Measurements from ENCODE around the gene ANKRD61. TPM values are rescaled to one million over a fixed set of nuclear protein-coding genes. Genes with fewer than 3 reads are reported as not detected.
"Not testable (repeated sequence)": the region's sequence is repeated elsewhere in the genome, so short reads cannot be mapped to it uniquely, and the experiment has no call there.

ANKRD61 gene
- polyA plus RNA-seq, 1 of the 3 experiments (the other 2 are of a cell fraction) = 0.53 TPM

GRCh38 chr7:6007386-6007785 lies 23.8 kb upstream of the ANKRD61 start:
- CTCF ChIA-PET = interaction anchor here (2.4 to 4.3 kb wide), 2 partner anchors 10 to 11 kb away, joined by 5 to 33 read pairs; no protein-coding TSS in a partner anchor
- Histone ChIP-seq H3F3A (replicated peaks; ENCODE audit: insufficient read depth) (no peaks in the 10 kb centered on the region), H4K20me1 (ENCODE audit: insufficient read depth) (no peaks in the 10 kb centered on the region), H3K9me3 (no peaks in the 10 kb centered on the region), H3K27ac (ENCODE audit: low read depth in 2 of 2, low read length in 1 of 2) (no peak overlapping the region), H3K9me2 (no peaks in the 10 kb centered on the region), H3K27me3 (ENCODE audit: insufficient read depth) (no peaks in the 10 kb centered on the region), H3K4me1 (ENCODE audit: control insufficient read depth in 1 of 2, insufficient read depth in 2 of 2, low read depth in 1 of 2, low read length in 1 of 2) (peaks cover 3 to 8% of the 10 kb centered on the region in 2 experiments; a peak in 1 of 4 replicates), H3K36me3 (replicated peaks in 1 of 2; ENCODE audit: control insufficient read depth in 1 of 2, insufficient read depth in 2 of 2, low read length in 1 of 2) (peaks cover 16 to 43% of the 10 kb centered on the region in 2 experiments), H3K4me3 (ENCODE audit: low read depth in 2 of 2, low read length in 1 of 2) (0 out of 4 replicates have a peak overlapping the region, but pooled peaks of 1 of the 2 experiments have one; percentile 96), H3K79me2 (ENCODE audit: insufficient read depth) (peaks cover 67% of the 10 kb centered on the region), H3K4me2 (peak overlapping the region; percentile 95; the same call in 1 of the 2 replicates), H3K9ac (no peak overlapping the region), H2AFZ (ENCODE audit: low read depth) (no peak overlapping the region)
- TF ChIP-seq ZBTB33 (IDR thresholded peaks at IDR 0.05; ENCODE audit: borderline replicate concordance, low read depth) (no peak), RCOR1 (IDR thresholded peaks at IDR 0.05; ENCODE audit: low read length) (no peak), POLR2AphosphoS5 (IDR thresholded peaks at IDR 0.05; ENCODE audit: low read depth, low read length) (no peak), GATA2 (CRISPR knock-in tag; IDR thresholded peaks at IDR 0.05) (no peak), RAD21 (IDR thresholded peaks at IDR 0.05; ENCODE audit: low read length) (no peak), SMC3 (IDR thresholded peaks at IDR 0.05; ENCODE audit: low read depth, low read length) (no peak), ELF1 (IDR thresholded peaks at IDR 0.05) (no peak), NFIC (IDR thresholded peaks at IDR 0.05; ENCODE audit: borderline replicate concordance) (no peak), RFX5 (IDR thresholded peaks at IDR 0.05; ENCODE audit: low read length) (no peak), YY1 (IDR thresholded peaks at IDR 0.05; ENCODE audit: low read depth) (no peak)
- TF ChIP-seq, protein P1, sequence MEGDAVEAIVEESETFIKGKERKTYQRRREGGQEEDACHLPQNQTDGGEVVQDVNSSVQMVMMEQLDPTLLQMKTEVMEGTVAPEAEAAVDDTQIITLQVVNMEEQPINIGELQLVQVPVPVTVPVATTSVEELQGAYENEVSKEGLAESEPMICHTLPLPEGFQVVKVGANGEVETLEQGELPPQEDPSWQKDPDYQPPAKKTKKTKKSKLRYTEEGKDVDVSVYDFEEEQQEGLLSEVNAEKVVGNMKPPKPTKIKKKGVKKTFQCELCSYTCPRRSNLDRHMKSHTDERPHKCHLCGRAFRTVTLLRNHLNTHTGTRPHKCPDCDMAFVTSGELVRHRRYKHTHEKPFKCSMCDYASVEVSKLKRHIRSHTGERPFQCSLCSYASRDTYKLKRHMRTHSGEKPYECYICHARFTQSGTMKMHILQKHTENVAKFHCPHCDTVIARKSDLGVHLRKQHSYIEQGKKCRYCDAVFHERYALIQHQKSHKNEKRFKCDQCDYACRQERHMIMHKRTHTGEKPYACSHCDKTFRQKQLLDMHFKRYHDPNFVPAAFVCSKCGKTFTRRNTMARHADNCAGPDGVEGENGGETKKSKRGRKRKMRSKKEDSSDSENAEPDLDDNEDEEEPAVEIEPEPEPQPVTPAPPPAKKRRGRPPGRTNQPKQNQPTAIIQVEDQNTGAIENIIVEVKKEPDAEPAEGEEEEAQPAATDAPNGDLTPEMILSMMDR (IDR thresholded peaks at IDR 0.05) = no peak
- 91% methylated on average over 4 of the region's 4 CpGs for WGBS (ENCODE audit: low lambda C conversion rate)
- POLR2A ChIA-PET = interaction anchor here (0.8 to 1.1 kb wide), 2 partner anchors 10 to 12 kb away, joined by 3 read pairs; no protein-coding TSS in a partner anchor
- no peak for DNase-seq

DNA sequence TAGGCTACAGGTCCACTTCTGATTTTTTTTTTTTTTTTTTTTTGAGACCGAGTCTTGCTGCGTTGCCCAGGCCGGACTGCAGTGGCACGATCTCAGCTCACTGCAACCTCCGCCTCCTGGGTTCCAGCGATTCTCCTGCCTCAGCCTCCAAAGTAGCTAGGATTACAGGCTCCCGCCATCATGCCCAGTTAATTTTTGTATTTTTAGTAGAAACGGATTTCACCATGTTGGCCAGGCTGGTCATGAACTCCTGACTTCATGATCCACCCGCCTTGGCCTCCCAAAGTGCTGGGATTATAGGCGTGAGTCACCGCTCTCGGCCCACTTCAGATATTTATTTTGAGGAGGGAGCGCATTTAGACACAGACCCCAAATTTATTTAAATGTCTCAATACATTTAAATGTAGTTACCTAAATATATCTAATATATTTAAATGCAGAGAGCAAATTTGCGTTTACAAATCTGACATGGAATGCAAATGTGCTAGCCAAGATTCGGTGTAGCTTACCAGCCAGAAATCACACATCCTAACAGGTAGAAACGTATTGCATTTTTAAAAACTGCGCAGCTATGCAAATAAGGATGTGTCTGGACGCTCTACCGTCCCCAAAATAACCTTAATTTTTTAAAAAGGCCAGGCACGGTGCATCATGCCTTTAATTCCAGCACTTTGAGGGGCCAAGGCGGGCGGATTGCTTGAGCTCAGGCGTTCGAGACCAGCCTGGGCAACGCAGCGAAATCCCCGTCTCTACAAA lies 23.2 kb upstream of the ANKRD61 start:
- H4K20me1 ChIP-seq (ENCODE audit: insufficient read depth); H3K4me1 ChIP-seq (ENCODE audit: control insufficient read depth in 1 of 2, insufficient read depth in 2 of 2, low read depth in 1 of 2, low read length in 1 of 2); DNase-seq; H2AFZ ChIP-seq (ENCODE audit: low read depth); H3K9me3 ChIP-seq; H3K9me2 ChIP-seq; H3F3A ChIP-seq (replicated peaks; ENCODE audit: insufficient read depth); H3K27me3 ChIP-seq (ENCODE audit: insufficient read depth): not testable (repeated sequence)
- peaks cover 73% of the 10 kb centered on the region for H3K79me2 ChIP-seq (ENCODE audit: insufficient read depth)
- ChIA-PET CTCF (interaction anchor here (0.6 to 4.3 kb wide), 5 partner anchors 9 to 152 kb away, joined by 3 to 33 read pairs (median 4); no protein-coding TSS in a partner anchor), POLR2A (interaction anchor here (1.1 to 2.1 kb wide), 4 partner anchors 11 to 325 kb away, joined by 3 to 8 read pairs (median 3); no protein-coding TSS in a partner anchor)
- peaks cover 11 to 42% of the 10 kb centered on the region in 2 experiments for H3K36me3 ChIP-seq (replicated peaks in 1 of 2; ENCODE audit: control insufficient read depth in 1 of 2, insufficient read depth in 2 of 2, low read length in 1 of 2)
- WGBS (ENCODE audit: low lambda C conversion rate) = 48% methylated on average over 27 of the region's 27 CpGs
- H3K4me2 ChIP-seq = peak overlapping the region; percentile 95
- H3K27ac ChIP-seq (ENCODE audit: low read depth in 2 of 2, low read length in 1 of 2) = peak overlapping the region; percentile 76 to 83
- H3K9ac ChIP-seq = peak overlapping the region; percentile 95
- peak overlapping the region; percentile 68 to 96 for H3K4me3 ChIP-seq (ENCODE audit: low read depth in 2 of 2, low read length in 1 of 2)
